Mucosa of rectum (tissue), 2 donors: ENCODE data around the gene POLR3A.

Experiments
- H3K27ac ChIP-seq, 2 donors: one replicate each; pipeline ENCODE4 v1.7.0; 2013; ENCODE audit warnings: inconsistent platforms in 2 of 2, low read depth in 2 of 2, low read length in 2 of 2
- H3K27me3 ChIP-seq, 2 donors: one replicate each; pipeline ENCODE4 v1.7.0; 2013; ENCODE audit warnings: low read length in 2 of 2; ENCODE audit not compliant: control insufficient read depth in 2 of 2, insufficient read depth in 2 of 2
- H3K36me3 ChIP-seq, 2 donors: one replicate each; pipeline ENCODE4 v1.7.0; 2013; ENCODE audit warnings: low read length in 2 of 2; ENCODE audit not compliant: control insufficient read depth in 2 of 2, insufficient read depth in 2 of 2
- H3K4me1 ChIP-seq, 2 donors: one replicate each; pipeline ENCODE4 v1.7.0; 2013; ENCODE audit warnings: low read length in 2 of 2, mild to moderate bottlenecking in 1 of 2; ENCODE audit not compliant: control insufficient read depth in 2 of 2, insufficient read depth in 2 of 2
- H3K4me3 ChIP-seq, 2 donors: one replicate each; pipeline ENCODE4 v1.7.0; 2013; ENCODE audit warnings: low read length in 2 of 2
- H3K9ac ChIP-seq, 2 donors: one replicate each; pipeline ENCODE4 v1.7.0; 2013; ENCODE audit warnings: low read length in 2 of 2, low read depth in 1 of 2, mild to moderate bottlenecking in 1 of 2
- H3K9me3 ChIP-seq, 2 donors: one replicate each; pipeline ENCODE4 v1.7.0; 2013; ENCODE audit warnings: low read length in 2 of 2; ENCODE audit not compliant: control insufficient read depth in 2 of 2
- donor health status: healthy.
- donor health status: Normal muscosa, but diverticular disease.

The POLR3A gene

GRCh38 chr10:77972148-77972547, 57.2 kb downstream of the POLR3A start:
- H3K27ac ChIP-seq = no peak overlapping the region
- H3K4me1 ChIP-seq = peaks cover 0 to 7% of the 10 kb centered on the region in 2 donors

DNA sequence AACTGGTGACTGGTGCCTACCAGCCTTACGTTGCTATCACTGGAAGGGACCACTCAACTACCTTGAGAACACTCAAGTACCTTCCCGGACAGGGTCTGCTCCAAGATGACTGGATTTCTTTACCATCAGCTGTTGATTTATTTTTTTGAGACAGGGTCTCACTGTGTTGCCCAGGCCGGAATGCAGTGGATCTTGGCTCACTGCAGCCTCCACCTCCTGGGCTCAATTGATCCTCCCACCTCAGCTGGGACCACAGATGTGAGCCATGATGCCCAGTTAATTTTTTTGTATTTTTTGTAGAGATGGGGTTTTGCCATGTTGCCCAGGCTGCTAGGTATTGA, 57.5 kb downstream of the POLR3A start:
- Histone ChIP-seq H3K36me3 (peaks cover 3% of the 10 kb centered on the region in 2 donors), H3K27ac (peak overlapping the region; percentile 51 to 54), H3K4me3 (no peak overlapping the region), H3K9me3 (no peaks in the 10 kb centered on the region), H3K4me1 (peaks cover 0 to 7% of the 10 kb centered on the region in 2 donors), H3K9ac (no peak overlapping the region), H3K27me3 (no peaks in the 10 kb centered on the region)

More at GRCh38 chr10:77972148-77972547, 57.2 kb downstream of the POLR3A start:
- no peaks in the 10 kb centered on the region for H3K27me3 ChIP-seq
- peaks cover 6% of the 10 kb centered on the region in 2 donors for H3K36me3 ChIP-seq
- no peak overlapping the region for H3K9ac ChIP-seq
- no peak overlapping the region for H3K4me3 ChIP-seq
- no peaks in the 10 kb centered on the region for H3K9me3 ChIP-seq

GRCh38 chr10:77970869-77971803, 58.2 kb downstream of the POLR3A start:
- H3K9me3 ChIP-seq = no peaks in the 10 kb centered on the region
- peaks cover 0 to 7% of the 10 kb centered on the region in 2 donors for H3K4me1 ChIP-seq
- H3K4me3 ChIP-seq = no peak overlapping the region
- H3K36me3 ChIP-seq = peaks cover 0 to 3% of the 10 kb centered on the region in 2 donors
- H3K9ac ChIP-seq = no peak overlapping the region
- H3K27me3 ChIP-seq = no peaks in the 10 kb centered on the region
- H3K27ac ChIP-seq = peak overlapping the region; percentile 51 to 54

- Histone ChIP-seq H3K27me3 (no peaks in the 10 kb centered on the region), H3K27ac (no peak overlapping the region), H3K36me3 (no peaks in the 10 kb centered on the region), H3K9me3 (no peaks in the 10 kb centered on the region), H3K4me3 (no peak overlapping the region), H3K9ac (no peak overlapping the region), H3K4me1 (peaks cover 0 to 7% of the 10 kb centered on the region in 2 donors)
Observed at GRCh38 chr10:77969114-77969513, 60.2 kb downstream of the POLR3A start.

GRCh38 chr10:77967611-77968022, 61.7 kb downstream of the POLR3A start:
- H3K4me3 ChIP-seq = no peak overlapping the region
- H3K9ac ChIP-seq = no peak overlapping the region
- no peaks in the 10 kb centered on the region for H3K9me3 ChIP-seq
- no peaks in the 10 kb centered on the region for H3K27me3 ChIP-seq
- H3K27ac ChIP-seq = no peak overlapping the region
- peaks cover 0 to 7% of the 10 kb centered on the region in 2 donors for H3K4me1 ChIP-seq
- no peaks in the 10 kb centered on the region for H3K36me3 ChIP-seq

DNA sequence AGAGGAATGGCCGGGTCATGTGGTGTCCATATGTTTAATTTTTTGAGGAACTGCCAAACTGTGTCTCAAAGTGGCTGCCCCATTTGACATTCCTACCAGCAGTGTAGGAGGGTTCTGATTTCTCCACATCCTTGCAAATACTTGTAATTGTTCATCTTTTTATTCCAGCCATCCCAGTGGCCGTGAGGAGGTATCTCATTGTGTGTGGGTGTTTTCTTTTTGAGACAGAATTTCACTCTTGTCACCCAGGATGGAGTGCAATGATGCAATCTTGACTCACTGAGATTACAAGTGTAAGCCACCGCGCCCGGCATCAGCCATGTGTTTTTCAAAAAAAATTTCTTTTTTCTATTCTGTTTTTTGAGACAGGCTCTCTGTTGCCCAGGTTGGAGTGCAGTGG, 64.0 kb downstream of the POLR3A start:
- Histone ChIP-seq H3K9ac (no peak overlapping the region), H3K27me3 (no peaks in the 10 kb centered on the region), H3K9me3 (no peaks in the 10 kb centered on the region), H3K36me3 (no peaks in the 10 kb centered on the region), H3K4me1 (peaks cover 0 to 4% of the 10 kb centered on the region in 2 donors), H3K27ac (no peak overlapping the region), H3K4me3 (no peak overlapping the region)

- no peaks in the 10 kb centered on the region for H3K27me3 ChIP-seq
- no peaks in the 10 kb centered on the region for H3K36me3 ChIP-seq
- no peaks in the 10 kb centered on the region for H3K9me3 ChIP-seq
- H3K4me1 ChIP-seq = peaks cover 0 to 4% of the 10 kb centered on the region in 2 donors
- H3K4me3 ChIP-seq = no peak overlapping the region
- no peak overlapping the region for H3K27ac ChIP-seq
- H3K9ac ChIP-seq = no peak overlapping the region
Observed at GRCh38 chr10:77964811-77965210, 64.5 kb downstream of the POLR3A start.

DNA sequence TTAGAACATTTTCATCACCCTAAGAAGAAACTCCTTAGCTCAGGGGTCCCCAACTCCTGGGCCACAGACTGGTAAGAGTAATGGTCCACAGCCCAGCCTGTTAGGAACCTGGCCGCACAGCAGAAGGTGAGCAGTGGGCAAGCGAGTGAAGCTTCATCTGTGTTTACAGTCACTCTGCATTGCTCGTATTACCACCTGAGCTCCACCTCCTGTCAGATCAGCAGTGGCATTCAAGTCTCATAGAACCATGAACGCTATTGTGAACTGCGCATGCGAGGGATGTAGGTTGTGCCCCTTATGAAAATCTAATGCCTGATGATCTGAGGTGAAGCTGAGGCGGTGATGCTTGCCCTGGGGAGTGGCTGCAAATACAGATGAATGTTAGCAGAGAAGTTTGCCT, 65.4 kb downstream of the POLR3A start:
- no peak overlapping the region for H3K4me3 ChIP-seq
- H3K9me3 ChIP-seq = no peaks in the 10 kb centered on the region
- H3K9ac ChIP-seq = no peak overlapping the region
- no peak overlapping the region for H3K27ac ChIP-seq
- H3K36me3 ChIP-seq = no peaks in the 10 kb centered on the region
- H3K27me3 ChIP-seq = no peaks in the 10 kb centered on the region
- H3K4me1 ChIP-seq = peaks cover 0 to under 1% of the 10 kb centered on the region in 2 donors

GRCh38 chr10:77962350-77963146, 66.8 kb downstream of the POLR3A start:
- H3K9ac ChIP-seq = no peak overlapping the region
- H3K27ac ChIP-seq = no peak overlapping the region
- H3K27me3 ChIP-seq = no peaks in the 10 kb centered on the region
- H3K4me1 ChIP-seq = no peaks in the 10 kb centered on the region
- no peaks in the 10 kb centered on the region for H3K9me3 ChIP-seq
- H3K4me3 ChIP-seq = no peak overlapping the region
- H3K36me3 ChIP-seq = no peaks in the 10 kb centered on the region

DNA sequence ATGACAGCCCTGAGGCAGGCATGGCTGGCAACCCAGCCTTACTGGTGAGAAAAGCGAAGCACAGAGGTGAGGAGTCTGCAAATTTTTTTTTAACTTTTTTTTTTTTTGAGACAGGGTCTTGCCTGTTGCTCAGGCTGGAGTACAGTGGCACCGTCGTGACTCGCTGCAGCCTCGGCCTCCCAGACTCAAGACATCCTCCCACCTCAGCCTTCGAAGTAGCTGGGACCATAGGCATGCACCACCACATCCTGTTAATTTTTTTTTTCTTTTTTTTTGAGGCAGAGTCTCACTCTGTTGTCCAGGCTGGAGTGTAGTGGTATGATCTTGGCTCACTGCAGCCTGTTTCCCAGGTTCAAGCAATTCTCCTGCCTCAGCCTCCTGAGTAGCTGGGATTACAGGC, 67.6 kb downstream of the POLR3A start:
- H3K4me1 ChIP-seq = no peaks in the 10 kb centered on the region

More for the DNA sequence above, 67.6 kb downstream of the POLR3A start:
- Histone ChIP-seq H3K9ac (no peak overlapping the region), H3K27ac (no peak overlapping the region), H3K9me3 (no peaks in the 10 kb centered on the region), H3K4me3 (no peak overlapping the region), H3K36me3 (no peaks in the 10 kb centered on the region), H3K27me3 (no peaks in the 10 kb centered on the region)
